ENCODE results near the gene WDR62. TPM values are rescaled to one million over a fixed set of nuclear protein-coding genes. Genes with fewer than 3 reads are reported as not detected.

The WDR62 gene
- total RNA-seq, 2 donors from 2014 or later: 23.5 to 34.4 TPM

DNA sequence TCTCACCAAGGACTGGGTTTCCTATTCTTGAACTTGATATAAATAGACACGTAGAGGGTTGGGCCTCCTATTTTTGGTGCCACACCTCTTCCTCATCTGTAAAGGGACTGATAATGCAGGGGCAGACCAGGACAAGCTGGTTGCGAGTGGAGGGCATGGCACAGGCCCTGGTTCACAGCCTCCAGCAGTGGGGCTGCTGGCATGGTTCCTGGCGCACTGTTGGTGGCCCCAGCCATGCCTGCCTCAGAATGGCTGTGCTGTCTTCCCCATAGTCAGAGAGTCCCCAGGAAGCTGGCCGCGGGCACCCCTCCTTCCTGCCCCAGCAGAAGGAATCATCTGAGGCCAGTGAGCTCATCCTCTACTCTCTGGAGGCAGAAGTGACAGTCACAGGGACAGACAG is 45.8 kb downstream of the WDR62 start:
- Histone ChIP-seq H3K4me1 (ENCODE audit: control insufficient read depth, insufficient read depth, low read length) (no peaks in the 10 kb centered on the region), H3K4me3 (ENCODE audit: low read length) (no peak overlapping the region), H3K27me3 (ENCODE audit: control insufficient read depth, insufficient read depth, low read length, poor library complexity, severe bottlenecking) (no peaks in the 10 kb centered on the region), H3K27ac (ENCODE audit: low read depth, low read length) (no peak overlapping the region), H3K9ac (ENCODE audit: extremely low read depth, low read length, poor library complexity, severe bottlenecking) (no peak overlapping the region), H3K9me3 (ENCODE audit: control insufficient read depth, low read length) (no peaks in the 10 kb centered on the region), H3K36me3 (ENCODE audit: control insufficient read depth, insufficient read depth, low read length) (peaks cover 27% of the 10 kb centered on the region)
- 94 to 97% methylated on average over 3 to 5 of the region's 5 CpGs for WGBS, 2 experiments (ENCODE audit: insufficient coverage in 1 of 2, insufficient read length in 1 of 2)
- Mint-ChIP-seq H3K27me3 (ENCODE audit: insufficient read depth) (no peaks in the 10 kb centered on the region), H3K4me3 (no peak overlapping the region), H3K36me3 (ENCODE audit: low read depth) (peaks cover 47% of the 10 kb centered on the region), H3K9me3 (no peaks in the 10 kb centered on the region), H3K27ac (no peak overlapping the region), H3K4me1 (no peaks in the 10 kb centered on the region)
- DNase-seq: no peak
- TF ChIP-seq, protein P1, sequence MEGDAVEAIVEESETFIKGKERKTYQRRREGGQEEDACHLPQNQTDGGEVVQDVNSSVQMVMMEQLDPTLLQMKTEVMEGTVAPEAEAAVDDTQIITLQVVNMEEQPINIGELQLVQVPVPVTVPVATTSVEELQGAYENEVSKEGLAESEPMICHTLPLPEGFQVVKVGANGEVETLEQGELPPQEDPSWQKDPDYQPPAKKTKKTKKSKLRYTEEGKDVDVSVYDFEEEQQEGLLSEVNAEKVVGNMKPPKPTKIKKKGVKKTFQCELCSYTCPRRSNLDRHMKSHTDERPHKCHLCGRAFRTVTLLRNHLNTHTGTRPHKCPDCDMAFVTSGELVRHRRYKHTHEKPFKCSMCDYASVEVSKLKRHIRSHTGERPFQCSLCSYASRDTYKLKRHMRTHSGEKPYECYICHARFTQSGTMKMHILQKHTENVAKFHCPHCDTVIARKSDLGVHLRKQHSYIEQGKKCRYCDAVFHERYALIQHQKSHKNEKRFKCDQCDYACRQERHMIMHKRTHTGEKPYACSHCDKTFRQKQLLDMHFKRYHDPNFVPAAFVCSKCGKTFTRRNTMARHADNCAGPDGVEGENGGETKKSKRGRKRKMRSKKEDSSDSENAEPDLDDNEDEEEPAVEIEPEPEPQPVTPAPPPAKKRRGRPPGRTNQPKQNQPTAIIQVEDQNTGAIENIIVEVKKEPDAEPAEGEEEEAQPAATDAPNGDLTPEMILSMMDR (conservative IDR thresholded peaks at IDR 0.05): no peak

DNA sequence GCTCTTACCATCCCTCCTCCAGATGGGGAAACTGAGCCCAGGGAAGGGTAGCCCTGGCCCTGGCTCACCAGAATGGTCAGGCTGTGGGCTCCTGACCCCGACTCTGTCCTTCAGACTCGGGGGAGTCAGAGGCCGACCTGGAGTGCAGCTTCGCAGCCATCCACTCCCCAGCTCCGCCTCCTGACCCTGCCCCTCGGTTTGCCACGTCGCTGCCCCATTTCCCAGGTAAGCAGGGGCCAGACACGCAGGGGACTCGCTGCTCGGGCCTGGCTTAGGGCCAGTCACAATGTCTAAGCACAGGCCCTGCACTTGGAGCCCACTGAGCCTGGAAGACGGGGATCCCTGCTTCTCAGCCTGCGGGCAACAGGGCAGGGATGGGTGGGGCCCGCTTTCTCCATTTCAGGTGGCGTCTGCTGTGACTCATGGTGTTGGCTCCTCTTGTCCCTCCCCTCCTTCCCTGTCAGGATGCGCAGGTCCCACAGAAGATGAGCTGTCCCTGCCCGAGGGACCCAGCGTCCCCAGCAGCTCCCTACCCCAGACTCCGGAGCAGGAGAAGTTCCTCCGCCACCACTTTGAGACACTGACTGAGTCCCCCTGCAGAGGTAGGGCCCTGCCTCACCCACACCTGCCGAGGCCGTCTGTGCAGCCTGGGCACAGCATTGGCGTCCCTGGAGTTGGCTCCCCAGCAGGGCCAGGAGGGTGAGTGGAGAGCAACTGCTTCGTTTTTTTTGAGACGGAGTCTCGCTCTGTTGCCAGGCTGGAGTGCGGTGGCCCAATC is 47.0 kb downstream of the WDR62 start:
- H3K27ac Mint-ChIP-seq: no peak overlapping the region

DNA sequence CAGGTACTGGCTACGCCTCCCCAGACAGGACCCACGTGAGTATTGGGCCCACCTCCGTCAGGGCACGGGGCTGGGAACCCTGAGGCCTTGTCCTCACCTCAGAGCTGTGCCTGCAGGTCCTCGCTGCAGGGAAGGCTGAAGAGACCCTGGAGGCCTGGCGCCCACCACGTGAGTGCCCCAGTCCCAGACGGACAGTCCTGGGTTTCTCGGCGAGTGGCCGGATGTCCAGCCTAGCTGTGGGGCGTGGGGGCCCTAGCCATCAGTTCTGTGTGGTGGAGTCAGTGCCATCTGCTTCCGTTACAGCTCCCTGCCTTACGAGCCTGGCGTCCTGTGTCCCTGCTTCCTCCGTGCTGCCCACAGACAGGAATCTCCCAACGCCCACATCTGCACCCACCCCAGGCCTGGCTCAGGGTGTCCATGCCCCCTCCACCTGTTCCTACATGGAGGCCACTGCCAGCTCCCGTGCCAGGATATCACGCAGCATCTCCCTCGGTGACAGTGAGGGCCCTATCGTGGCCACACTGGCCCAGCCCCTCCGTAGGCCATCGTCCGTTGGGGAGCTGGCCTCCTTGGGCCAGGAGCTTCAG is 48.4 kb downstream of the WDR62 start:
- Mint-ChIP-seq H3K4me3 (no peak overlapping the region), H3K9me3 (no peaks in the 10 kb centered on the region), H3K27ac (no peak overlapping the region), H3K36me3 (ENCODE audit: low read depth) (peaks cover 44% of the 10 kb centered on the region), H3K4me1 (no peaks in the 10 kb centered on the region), H3K27me3 (ENCODE audit: insufficient read depth) (no peaks in the 10 kb centered on the region)
- Histone ChIP-seq H3K9ac (ENCODE audit: extremely low read depth, low read length, poor library complexity, severe bottlenecking) (no peak overlapping the region), H3K36me3 (ENCODE audit: control insufficient read depth, insufficient read depth, low read length) (peaks cover 18% of the 10 kb centered on the region), H3K4me1 (ENCODE audit: control insufficient read depth, insufficient read depth, low read length) (no peaks in the 10 kb centered on the region), H3K27ac (ENCODE audit: low read depth, low read length) (no peak overlapping the region), H3K9me3 (ENCODE audit: control insufficient read depth, low read length) (no peaks in the 10 kb centered on the region), H3K27me3 (ENCODE audit: control insufficient read depth, insufficient read depth, low read length, poor library complexity, severe bottlenecking) (no peaks in the 10 kb centered on the region), H3K4me3 (ENCODE audit: low read length) (no peak overlapping the region)
- 95 to 97% methylated on average over 19 to 24 of the region's 24 CpGs for WGBS, 2 experiments (ENCODE audit: insufficient coverage in 1 of 2, insufficient read length in 1 of 2)
- TF ChIP-seq, protein P1 (conservative IDR thresholded peaks at IDR 0.05): no peak
- DNase-seq: no peak

More for the DNA sequence above, 47.0 kb downstream of the WDR62 start:
- peaks cover 27% of the 10 kb centered on the region for H3K36me3 ChIP-seq (ENCODE audit: control insufficient read depth, insufficient read depth, low read length)
- Mint-ChIP-seq H3K27me3 (ENCODE audit: insufficient read depth) (no peaks in the 10 kb centered on the region), H3K9me3 (no peaks in the 10 kb centered on the region), H3K36me3 (ENCODE audit: low read depth) (peaks cover 54% of the 10 kb centered on the region), H3K4me3 (no peak overlapping the region), H3K4me1 (no peaks in the 10 kb centered on the region)
- no peak overlapping the region for H3K4me3 ChIP-seq (ENCODE audit: low read length)
- H3K9me3 ChIP-seq (ENCODE audit: control insufficient read depth, low read length): no peaks in the 10 kb centered on the region
- no peak overlapping the region for H3K9ac ChIP-seq (ENCODE audit: extremely low read depth, low read length, poor library complexity, severe bottlenecking)
- 91 to 92% methylated on average over 24 to 27 of the region's 27 CpGs for WGBS, 2 experiments (ENCODE audit: insufficient coverage in 1 of 2, insufficient read length in 1 of 2)
- TF ChIP-seq, protein P1 (conservative IDR thresholded peaks at IDR 0.05): no peak
- DNase-seq: no peak
- no peak overlapping the region for H3K27ac ChIP-seq (ENCODE audit: low read depth, low read length)
- H3K4me1 ChIP-seq (ENCODE audit: control insufficient read depth, insufficient read depth, low read length): no peaks in the 10 kb centered on the region
- no peaks in the 10 kb centered on the region for H3K27me3 ChIP-seq (ENCODE audit: control insufficient read depth, insufficient read depth, low read length, poor library complexity, severe bottlenecking)
